ENCODE results near the gene DHRS12.

Gene DHRS12

GRCh38 chr13:51728275-51728673 lies 75.7 kb downstream of the DHRS12 start:
- DNase-seq (ENCODE audit: low read depth in 2 of 2): no peak

GRCh38 chr13:51727634-51728274 lies 76.2 kb downstream of the DHRS12 start:
- no peak for DNase-seq (ENCODE audit: low read depth in 2 of 2)

GRCh38 chr13:51726446-51727193 lies 77.3 kb downstream of the DHRS12 start:
- DNase-seq (ENCODE audit: low read depth in 2 of 2): no peak

- no peak for DNase-seq (ENCODE audit: low read depth in 2 of 2)
Measured at GRCh38 chr13:51724721-51725120, 79.2 kb downstream of the DHRS12 start.

- DNase-seq (ENCODE audit: low read depth in 2 of 2): no peak
Measured at GRCh38 chr13:51723529-51723928, 80.4 kb downstream of the DHRS12 start.

GRCh38 chr13:51721496-51721895 lies 82.5 kb downstream of the DHRS12 start:
- no peak for DNase-seq (ENCODE audit: low read depth in 2 of 2)

GRCh38 chr13:51719394-51719793 lies 84.6 kb downstream of the DHRS12 start:
- no peak for DNase-seq (ENCODE audit: low read depth in 2 of 2)

All from activated CD8-positive, alpha-beta memory T cell treated with anti-CD3 and anti-CD28 coated beads for 4 hours (primary cell).